ENCODE measurements around the gene B4GAT1.

GRCh38 chr11:66336234-66337102 lies 11.0 kb downstream of the B4GAT1 start, which contains the start of gene RIN1:
- TF ChIP-seq CTCF (IDR thresholded peaks at IDR 0.05) = peak; percentile 58
- TF ChIP-seq ZFX (IDR thresholded peaks at IDR 0.05; ENCODE audit: borderline replicate concordance) = no peak
